Astrocyte of the spinal cord (primary cell): Measurements from ENCODE around the gene ZDHHC8.
A peak's percentile ranks its signal among the peaks of the same experiment; 100 is the strongest.

Experiments
- DNase-seq: peaks from one replicate; pipeline ENCODE4 v3.0.0; 2011; ENCODE audit warnings: low read depth, low spot score
- H3K4me3 ChIP-seq: 2 replicates; pipeline ENCODE4 v1.5.1; 2011; ENCODE audit warnings: low read depth, mild to moderate bottlenecking, low read length, moderate library complexity
- in situ Hi-C: cut with HindIII; loops from 2 replicates; pipeline ENCODE4 v1.10.0; 2017; ENCODE audit warnings: low sequenced_read_pairs
- TF ChIP-seq, protein P1 (sequence below): IDR thresholded peaks from 2 replicates; pipeline ENCODE4 v1.5.1; 2012; ENCODE audit warnings: low read depth, mild to moderate bottlenecking, low read length, inconsistent platforms

Gene ZDHHC8, protein sequence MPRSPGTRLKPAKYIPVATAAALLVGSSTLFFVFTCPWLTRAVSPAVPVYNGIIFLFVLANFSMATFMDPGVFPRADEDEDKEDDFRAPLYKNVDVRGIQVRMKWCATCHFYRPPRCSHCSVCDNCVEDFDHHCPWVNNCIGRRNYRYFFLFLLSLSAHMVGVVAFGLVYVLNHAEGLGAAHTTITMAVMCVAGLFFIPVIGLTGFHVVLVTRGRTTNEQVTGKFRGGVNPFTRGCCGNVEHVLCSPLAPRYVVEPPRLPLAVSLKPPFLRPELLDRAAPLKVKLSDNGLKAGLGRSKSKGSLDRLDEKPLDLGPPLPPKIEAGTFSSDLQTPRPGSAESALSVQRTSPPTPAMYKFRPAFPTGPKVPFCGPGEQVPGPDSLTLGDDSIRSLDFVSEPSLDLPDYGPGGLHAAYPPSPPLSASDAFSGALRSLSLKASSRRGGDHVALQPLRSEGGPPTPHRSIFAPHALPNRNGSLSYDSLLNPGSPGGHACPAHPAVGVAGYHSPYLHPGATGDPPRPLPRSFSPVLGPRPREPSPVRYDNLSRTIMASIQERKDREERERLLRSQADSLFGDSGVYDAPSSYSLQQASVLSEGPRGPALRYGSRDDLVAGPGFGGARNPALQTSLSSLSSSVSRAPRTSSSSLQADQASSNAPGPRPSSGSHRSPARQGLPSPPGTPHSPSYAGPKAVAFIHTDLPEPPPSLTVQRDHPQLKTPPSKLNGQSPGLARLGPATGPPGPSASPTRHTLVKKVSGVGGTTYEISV

DNA sequence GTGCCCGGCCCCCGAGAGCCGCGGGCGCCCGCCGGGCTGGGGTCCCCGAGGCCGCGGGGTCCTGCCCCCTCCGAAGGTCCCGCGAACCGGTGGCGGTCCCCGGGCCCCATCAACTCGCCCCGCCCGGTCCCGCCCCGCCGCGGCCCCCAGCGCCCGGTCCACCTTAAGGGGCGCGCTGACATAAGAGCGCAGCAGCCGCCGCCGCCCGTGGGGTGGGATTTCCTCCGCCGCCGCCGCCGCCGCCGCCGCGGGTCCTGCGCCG lies at the start of gene ZDHHC8:
Gene ZDHHC8 (plus strand): TSS at position 208 of the 262 bp plus-strand sequence. CDS start 144 bp downstream, outside the sequence.
- peak within 1 kb of the TSS; percentile 73 for H3K4me3 ChIP-seq
- no peak for DNase-seq
- TF ChIP-seq, protein P1, sequence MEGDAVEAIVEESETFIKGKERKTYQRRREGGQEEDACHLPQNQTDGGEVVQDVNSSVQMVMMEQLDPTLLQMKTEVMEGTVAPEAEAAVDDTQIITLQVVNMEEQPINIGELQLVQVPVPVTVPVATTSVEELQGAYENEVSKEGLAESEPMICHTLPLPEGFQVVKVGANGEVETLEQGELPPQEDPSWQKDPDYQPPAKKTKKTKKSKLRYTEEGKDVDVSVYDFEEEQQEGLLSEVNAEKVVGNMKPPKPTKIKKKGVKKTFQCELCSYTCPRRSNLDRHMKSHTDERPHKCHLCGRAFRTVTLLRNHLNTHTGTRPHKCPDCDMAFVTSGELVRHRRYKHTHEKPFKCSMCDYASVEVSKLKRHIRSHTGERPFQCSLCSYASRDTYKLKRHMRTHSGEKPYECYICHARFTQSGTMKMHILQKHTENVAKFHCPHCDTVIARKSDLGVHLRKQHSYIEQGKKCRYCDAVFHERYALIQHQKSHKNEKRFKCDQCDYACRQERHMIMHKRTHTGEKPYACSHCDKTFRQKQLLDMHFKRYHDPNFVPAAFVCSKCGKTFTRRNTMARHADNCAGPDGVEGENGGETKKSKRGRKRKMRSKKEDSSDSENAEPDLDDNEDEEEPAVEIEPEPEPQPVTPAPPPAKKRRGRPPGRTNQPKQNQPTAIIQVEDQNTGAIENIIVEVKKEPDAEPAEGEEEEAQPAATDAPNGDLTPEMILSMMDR: no peak
- in situ Hi-C loops: no loop called here

DNA sequence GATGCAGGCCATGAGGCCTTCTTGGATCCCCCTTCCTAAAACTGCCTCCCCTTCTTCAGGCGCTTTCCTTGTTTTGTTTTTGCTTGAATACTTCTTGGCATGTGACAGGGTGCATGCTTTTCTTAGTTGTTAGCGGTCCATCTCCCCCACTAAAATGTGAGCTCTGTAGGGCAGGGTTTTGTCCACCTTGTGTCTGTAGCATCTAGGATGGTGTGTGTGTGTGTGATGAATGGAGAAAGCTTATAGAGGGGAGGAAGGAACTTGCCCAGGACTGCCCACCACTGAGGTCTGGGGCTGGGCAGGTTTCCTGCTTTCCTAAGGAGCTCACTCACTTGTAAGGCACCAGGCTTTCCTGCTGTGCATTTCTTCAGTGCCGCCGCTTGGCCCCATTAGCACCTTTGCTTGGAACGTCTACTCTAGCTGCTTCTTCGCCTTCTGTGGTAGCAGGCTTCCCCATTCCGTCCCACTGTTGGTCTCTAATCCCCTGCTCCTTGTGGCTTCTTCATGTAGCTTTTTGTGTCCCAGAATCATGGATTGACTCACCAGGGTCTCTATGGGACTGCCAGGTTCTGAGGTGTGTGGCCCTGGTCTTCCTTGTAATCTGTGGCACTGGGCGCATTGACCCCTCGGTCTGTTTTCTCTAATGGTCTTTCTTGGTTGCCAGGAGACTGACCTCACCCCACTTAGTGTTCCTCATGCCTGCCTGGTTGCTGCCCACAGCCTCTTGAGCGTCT lies 48.3 kb upstream of the ZDHHC8 start:
- in situ Hi-C loops: no loop called here
- no peak overlapping the region for H3K4me3 ChIP-seq
- DNase-seq: no peak
- TF ChIP-seq, protein P1: no peak

DNA sequence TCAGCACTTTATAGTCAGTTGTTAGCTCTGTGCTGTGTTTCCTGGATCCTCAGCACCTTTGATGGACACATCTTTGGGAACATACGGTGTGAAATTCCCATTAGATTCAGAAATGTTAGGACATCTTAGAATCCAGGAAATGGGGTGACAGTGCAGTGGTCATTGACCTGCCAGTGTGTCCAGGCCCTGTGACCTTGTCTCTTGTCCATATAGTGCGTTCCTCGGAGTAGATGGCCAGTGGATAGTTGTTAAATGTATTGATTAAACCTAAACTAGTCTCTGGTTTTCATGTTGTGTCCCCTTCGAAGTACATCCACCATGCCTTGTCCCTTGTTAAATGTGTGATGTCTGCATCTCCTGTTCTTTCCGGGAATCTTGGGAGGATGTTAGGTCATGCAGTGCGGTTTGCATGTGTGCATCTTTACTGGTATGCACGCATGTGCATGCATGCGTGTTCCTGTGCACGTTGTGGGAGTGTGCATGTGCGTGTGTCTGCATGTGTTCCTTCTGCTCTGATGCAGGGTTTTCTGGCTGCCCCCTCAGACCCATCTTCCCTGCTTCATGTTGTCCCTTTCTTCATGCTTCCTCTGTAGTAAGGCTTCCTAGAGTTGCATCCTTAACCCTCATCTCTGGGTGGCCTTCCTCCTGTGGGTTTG lies 47.6 kb upstream of the ZDHHC8 start:
- DNase-seq: no peak
- no peak overlapping the region for H3K4me3 ChIP-seq
- in situ Hi-C loops: no loop called here
- TF ChIP-seq, protein P1: no peak

DNA sequence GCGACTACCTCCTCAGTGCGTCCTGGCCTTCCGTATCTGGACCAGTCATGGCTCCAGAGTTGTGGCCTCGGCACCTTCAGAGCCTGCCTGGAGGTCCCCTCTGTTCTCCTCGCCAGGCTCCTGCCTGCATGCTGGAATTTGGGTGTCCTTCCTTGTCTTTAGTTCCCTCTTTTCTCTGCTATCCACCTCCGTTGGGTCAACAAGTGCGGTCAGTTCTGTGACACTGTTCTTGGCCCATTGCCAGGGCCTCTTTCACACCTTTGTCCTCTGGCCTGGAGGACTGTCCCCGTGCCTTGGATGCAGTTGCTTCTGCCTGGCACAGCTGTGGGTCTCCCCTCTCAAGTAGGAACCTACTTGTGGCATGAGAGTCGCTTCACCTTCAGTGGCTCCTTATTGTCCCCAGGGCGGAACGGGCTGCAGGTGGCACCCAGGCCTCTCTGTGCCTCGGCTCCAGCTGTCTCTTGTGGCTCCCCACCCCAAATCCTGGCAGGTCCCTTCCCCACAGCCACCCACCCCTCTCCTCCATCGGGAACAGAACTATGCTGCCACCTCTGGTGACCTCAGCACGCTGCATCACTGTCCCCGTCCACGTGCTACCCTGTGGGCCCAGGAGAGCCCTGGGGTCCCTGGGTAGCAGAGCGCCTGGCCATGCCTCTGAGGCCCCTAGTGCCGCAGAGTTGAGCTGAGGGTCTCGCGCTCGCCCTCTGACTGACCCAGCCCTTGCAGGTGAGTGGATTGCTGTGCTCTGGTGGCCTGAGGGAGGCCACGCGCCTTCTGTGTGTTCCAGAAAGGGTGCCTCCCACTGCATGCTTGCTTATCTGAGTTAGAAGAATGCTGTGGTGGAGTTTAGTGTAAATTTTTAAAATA lies 46.8 kb upstream of the ZDHHC8 start:
- in situ Hi-C loops: no loop called here
- TF ChIP-seq, protein P1: peak; percentile 40
- no peak for DNase-seq

DNA sequence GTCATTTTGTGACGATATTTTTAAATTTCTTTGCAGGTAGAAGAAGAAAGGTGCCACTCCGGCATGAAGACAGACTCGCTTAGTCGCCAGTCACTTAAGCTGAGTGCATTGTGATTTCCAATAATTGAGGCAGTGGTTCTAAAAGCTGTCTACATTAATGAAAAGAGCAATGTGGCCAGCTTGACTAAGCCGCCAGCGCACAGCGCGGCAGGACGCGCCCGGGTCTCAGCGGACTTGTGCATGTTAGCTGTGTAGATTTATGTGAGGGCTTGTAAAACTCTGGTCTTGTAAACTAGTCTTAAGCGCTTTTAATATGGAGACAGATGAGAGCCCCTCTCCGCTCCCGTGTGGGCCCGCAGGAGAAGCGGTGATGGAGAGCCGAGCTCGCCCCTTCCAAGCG lies 46.0 kb upstream of the ZDHHC8 start:
- in situ Hi-C loops: no loop called here
- TF ChIP-seq, protein P1: no peak
- H3K4me3 ChIP-seq: no peak overlapping the region
- no peak for DNase-seq

More for the DNA sequence above, 46.8 kb upstream of the ZDHHC8 start:
- no peak overlapping the region for H3K4me3 ChIP-seq
